ENCODE results near the gene UNC13B. TPM values are rescaled to one million over a fixed set of nuclear protein-coding genes. Genes with fewer than 3 reads are reported as not detected.

Gene UNC13B
- total RNA-seq, 1 experiment from 2014 or later = 17.6 TPM

- DNase-seq (ENCODE audit: low read depth, low spot score) (no peak), ATAC-seq (no peak)
- Histone ChIP-seq H2AFZ (ENCODE audit: low read depth, low read length, poor library complexity, severe bottlenecking) (no peak overlapping the region), H3K27ac (ENCODE audit: low read depth, low read length) (no peak overlapping the region), H3K9me2 (ENCODE audit: insufficient read depth) (no peaks in the 10 kb centered on the region), H3K27me3 (ENCODE audit: insufficient read depth, low read length) (no peaks in the 10 kb centered on the region), H3K4me2 (ENCODE audit: low read length) (no peak overlapping the region), H3K4me3 (replicated peaks in 1 of 2; ENCODE audit: low read depth in 1 of 2, low read length in 2 of 2) (no peak overlapping the region), H3K9ac (ENCODE audit: low read length) (no peak overlapping the region), H3K4me1 (ENCODE audit: control insufficient read depth in 1 of 2, insufficient read depth in 2 of 2, low read length in 2 of 2) (no peaks in the 10 kb centered on the region), H3K79me2 (ENCODE audit: insufficient read depth, low read length) (no peaks in the 10 kb centered on the region), H4K20me1 (ENCODE audit: insufficient read depth) (no peaks in the 10 kb centered on the region), H3K36me3 (ENCODE audit: control insufficient read depth in 1 of 2, insufficient read depth in 2 of 2, low read length in 2 of 2) (no peaks in the 10 kb centered on the region), H3K9me3 (ENCODE audit: control insufficient read depth in 1 of 2, insufficient read depth in 1 of 2, low read depth in 1 of 2, low read length in 2 of 2) (no peaks in the 10 kb centered on the region)
- POLR2A ChIA-PET = no interaction called here
- BruUV-seq (replicated peaks) = no TSS peak
- intact Hi-C loops (cut with micrococcal nuclease) = no loop called here
- CTCF ChIA-PET = no interaction called here
- TF ChIP-seq ZFX (IDR thresholded peaks at IDR 0.05) (no peak), JUND (IDR thresholded peaks at IDR 0.05) (no peak), RAD21 (IDR thresholded peaks at IDR 0.05; ENCODE audit: low read depth) (no peak), FOSL1 (IDR thresholded peaks at IDR 0.05; ENCODE audit: low read depth) (no peak), SRF (IDR thresholded peaks at IDR 0.05; ENCODE audit: low read depth) (no peak), CTCF (IDR thresholded peaks at IDR 0.05 in 2 of 3, conservative IDR thresholded peaks at IDR 0.05 in 1 of 3; ENCODE audit: borderline replicate concordance in 1 of 3, insufficient read depth in 1 of 3, low read depth in 2 of 3, low read length in 2 of 3) (no peak), SIN3A (IDR thresholded peaks at IDR 0.05; ENCODE audit: low read depth) (no peak), EGR1 (IDR thresholded peaks at IDR 0.05; ENCODE audit: low read depth) (no peak), ZNF274 (IDR thresholded peaks at IDR 0.05; ENCODE audit: low read depth, low read length) (no peak), TCF7L2 (IDR thresholded peaks at IDR 0.05; ENCODE audit: borderline replicate concordance, extremely low read depth, insufficient read depth, insufficient read length) (no peak), POLR2AphosphoS5 (IDR thresholded peaks at IDR 0.05; ENCODE audit: low read depth, low read length) (no peak), SP1 (IDR thresholded peaks at IDR 0.05; ENCODE audit: low read depth) (no peak), CBX3 (IDR thresholded peaks at IDR 0.05; ENCODE audit: low read depth) (no peak), ZBTB33 (IDR thresholded peaks at IDR 0.05; ENCODE audit: extremely low read depth, insufficient replicate concordance, low read length) (no peak), EZH2 (IDR thresholded peaks at IDR 0.05) (no peak), EZH2phosphoT487 (IDR thresholded peaks at IDR 0.05; ENCODE audit: borderline replicate concordance) (no peak), MAX (IDR thresholded peaks at IDR 0.05) (no peak), ATF3 (IDR thresholded peaks at IDR 0.05) (no peak)
- RAD21 ChIA-PET (ENCODE audit: low non-redundant PET in 1 of 2, low total read pairs in 2 of 2, uncharacterized antibody in 2 of 2, unreplicated experiment in 2 of 2) = no interaction called here
Observed at GRCh38 chr9:35232867-35233544, 71.2 kb downstream of the UNC13B start.
